ENCODE results near the gene EVL. TPM values are rescaled to one million over a fixed set of nuclear protein-coding genes. Genes with fewer than 3 reads are reported as not detected.
"Not testable (repeated sequence)": the region's sequence is repeated elsewhere in the genome, so short reads cannot be mapped to it uniquely, and the experiment has no call there.

EVL gene, protein sequence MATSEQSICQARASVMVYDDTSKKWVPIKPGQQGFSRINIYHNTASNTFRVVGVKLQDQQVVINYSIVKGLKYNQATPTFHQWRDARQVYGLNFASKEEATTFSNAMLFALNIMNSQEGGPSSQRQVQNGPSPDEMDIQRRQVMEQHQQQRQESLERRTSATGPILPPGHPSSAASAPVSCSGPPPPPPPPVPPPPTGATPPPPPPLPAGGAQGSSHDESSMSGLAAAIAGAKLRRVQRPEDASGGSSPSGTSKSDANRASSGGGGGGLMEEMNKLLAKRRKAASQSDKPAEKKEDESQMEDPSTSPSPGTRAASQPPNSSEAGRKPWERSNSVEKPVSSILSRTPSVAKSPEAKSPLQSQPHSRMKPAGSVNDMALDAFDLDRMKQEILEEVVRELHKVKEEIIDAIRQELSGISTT
- 27.1 and 31.5 TPM in 2 replicates for total RNA-seq (2014; rRNA removed; shearing (Covaris generic))

DNA sequence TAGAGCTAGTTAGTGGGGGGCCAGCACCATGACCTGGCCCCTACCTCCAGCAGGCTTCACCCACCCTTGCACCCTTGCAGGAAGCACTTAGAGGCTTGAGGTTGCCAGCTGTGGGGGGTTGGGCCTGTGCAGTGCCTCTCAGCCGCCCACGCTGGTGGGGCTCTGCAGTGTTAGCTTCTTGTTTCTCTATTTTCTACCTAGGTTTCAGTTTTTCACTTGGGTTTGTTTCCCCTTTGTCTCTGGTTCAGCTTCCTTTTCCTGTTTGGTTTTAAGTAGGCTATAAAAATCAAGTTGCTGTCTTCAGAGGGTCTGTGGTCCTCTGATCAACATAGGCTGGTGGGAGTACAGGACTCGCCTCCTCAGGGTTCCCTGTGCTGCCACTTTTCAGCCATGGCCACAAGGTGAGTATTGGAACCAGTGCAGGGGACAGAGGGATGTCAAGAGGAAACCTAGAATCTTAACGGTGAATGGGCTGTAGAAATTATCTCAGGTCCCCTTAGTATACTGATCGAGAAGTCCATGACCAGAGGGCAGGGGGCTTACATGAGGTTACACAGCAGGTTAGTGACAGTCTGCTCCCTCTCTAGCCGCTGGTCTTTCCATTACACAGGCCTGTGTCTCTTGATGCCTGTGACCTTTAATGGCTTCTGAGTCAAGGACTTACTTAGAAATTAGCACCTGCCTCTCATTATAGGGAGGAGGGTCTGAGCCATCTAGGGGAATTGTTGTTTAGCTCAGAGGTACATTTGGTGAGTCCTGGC lies at the start of gene EVL:
Gene EVL (plus strand): TSS at position 312 of the 761 bp plus-strand sequence. CDS start 79 bp downstream, at position 391.
- Histone ChIP-seq H3K9me3 (replicated peaks) (no peaks in the 10 kb centered on the region), H3K4me1 (peaks cover 9% of the 10 kb centered on the region), H3K27me3 (no peaks in the 10 kb centered on the region), H3K36me3 (no peaks in the 10 kb centered on the region), H3K4me3 (no peak within 1 kb of the TSS), H3K27ac (no peak within 1 kb of the TSS)
- DNase-seq, result no peak

DNA sequence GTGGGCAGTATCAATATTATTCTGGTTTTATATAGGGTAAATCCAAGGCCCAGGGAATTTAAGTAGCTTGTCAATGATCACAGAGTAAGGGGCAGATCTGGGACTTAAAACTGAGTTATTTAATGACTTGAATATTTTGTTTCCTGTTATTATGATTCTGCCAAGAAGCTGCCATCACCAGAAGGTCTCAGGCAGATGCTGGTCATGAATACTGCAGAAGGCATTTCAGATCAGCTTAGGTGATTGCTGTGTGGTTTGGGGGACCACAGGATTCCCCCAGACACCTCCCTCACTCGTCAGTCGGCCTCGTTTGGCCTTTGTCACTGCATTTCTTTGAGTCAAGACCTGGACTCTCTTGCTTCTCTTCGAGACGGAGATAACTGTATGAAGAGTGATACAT lies 47.7 kb upstream of the EVL start:
- DNase-seq, result peak; percentile 36 to 38
- H3K27ac ChIP-seq, result peak overlapping the region; percentile 53

DNA sequence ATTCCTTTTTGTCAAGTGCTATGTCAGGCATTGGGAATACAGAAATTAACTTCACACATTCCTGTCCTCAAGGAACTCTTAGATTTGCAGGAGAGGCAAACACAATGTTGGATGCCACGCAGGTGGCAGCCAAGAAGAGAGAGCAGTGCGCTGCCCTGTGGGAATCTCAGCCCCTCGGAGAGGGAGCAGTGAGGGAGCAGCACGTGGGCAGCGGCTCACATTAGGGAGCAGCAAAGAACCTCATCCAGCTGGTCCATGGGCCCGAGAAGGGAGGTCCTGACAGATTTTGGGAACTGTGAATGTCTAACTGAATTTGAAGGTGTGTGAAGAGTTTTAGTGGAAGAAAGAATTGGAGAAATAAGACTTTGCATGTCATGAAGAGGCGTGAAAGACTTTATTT lies 47.2 kb upstream of the EVL start:
- Histone ChIP-seq H3K27ac (peak overlapping the region; percentile 53), H3K27me3 (no peaks in the 10 kb centered on the region), H3K4me1 (peaks cover 36% of the 10 kb centered on the region), H3K4me3 (no peak overlapping the region), H3K36me3 (no peaks in the 10 kb centered on the region), H3K9me3 (replicated peaks) (no peaks in the 10 kb centered on the region)
- DNase-seq, result no peak

More for the DNA sequence above, 47.7 kb upstream of the EVL start:
- Histone ChIP-seq H3K36me3 (no peaks in the 10 kb centered on the region), H3K27me3 (no peaks in the 10 kb centered on the region), H3K9me3 (replicated peaks) (no peaks in the 10 kb centered on the region), H3K4me1 (peaks cover 31% of the 10 kb centered on the region), H3K4me3 (no peak overlapping the region)

DNA sequence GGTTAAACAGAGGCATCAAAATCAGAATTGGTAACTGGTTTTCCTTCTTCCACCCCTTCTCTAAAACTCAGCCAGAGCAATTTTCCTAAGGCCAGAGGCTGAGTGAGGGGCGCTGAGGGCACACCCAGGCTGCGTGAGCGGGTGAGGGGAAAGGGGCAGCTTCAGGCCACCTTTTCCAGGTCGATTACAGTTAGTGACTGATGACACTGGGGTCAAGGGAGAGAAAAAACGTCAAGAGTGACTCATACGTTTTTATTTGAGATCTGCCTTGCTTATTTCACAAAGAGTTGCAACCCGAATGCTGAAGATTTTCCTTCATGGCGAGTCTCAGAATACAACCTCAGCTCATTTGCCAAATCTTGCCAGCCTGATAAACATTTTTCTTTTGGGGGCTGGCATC lies 46.7 kb upstream of the EVL start:
- peak overlapping the region; percentile 53 for H3K27ac ChIP-seq

DNA sequence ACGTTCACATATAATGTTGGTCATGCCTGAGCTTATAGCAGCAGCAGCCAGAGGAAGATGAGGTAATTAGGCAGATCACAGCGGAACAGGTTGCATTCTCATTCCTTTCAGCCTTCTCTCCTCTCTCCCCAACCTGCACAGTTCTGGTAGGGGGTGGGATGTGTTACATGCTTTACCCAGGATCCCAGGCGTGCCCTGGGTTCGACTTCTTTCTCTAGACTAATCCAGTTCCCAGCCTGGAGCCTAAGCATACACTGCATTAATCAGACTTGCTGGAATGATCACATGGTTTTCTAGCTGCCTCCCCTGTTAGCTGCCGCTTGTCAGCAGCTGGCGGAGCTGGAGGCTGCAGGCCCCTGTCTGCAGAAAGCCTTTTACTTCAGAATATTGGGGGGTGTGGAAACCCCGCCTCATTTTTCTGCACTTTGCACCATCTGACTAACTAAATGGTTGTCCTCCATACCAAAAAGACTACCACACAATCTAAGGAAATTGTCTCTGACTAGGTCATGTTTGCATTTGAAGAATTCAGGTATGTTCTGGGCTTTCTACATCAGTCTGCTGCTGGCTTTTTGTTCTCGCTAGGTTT lies 46.0 kb upstream of the EVL start:
- Histone ChIP-seq H3K4me1 (peaks cover 37% of the 10 kb centered on the region), H3K36me3 (no peaks in the 10 kb centered on the region), H3K27ac (peak overlapping the region; percentile 53), H3K27me3 (no peaks in the 10 kb centered on the region), H3K9me3 (replicated peaks) (no peaks in the 10 kb centered on the region), H3K4me3 (peak overlapping the region; percentile 16)
- peak; percentile 49 to 68 for DNase-seq

More for the DNA sequence above, 46.7 kb upstream of the EVL start:
- H3K36me3 ChIP-seq, result no peaks in the 10 kb centered on the region
- H3K9me3 ChIP-seq (replicated peaks), result no peaks in the 10 kb centered on the region
- no peaks in the 10 kb centered on the region for H3K27me3 ChIP-seq
- DNase-seq, result no peak
- peaks cover 37% of the 10 kb centered on the region for H3K4me1 ChIP-seq
- H3K4me3 ChIP-seq, result no peak overlapping the region

DNA sequence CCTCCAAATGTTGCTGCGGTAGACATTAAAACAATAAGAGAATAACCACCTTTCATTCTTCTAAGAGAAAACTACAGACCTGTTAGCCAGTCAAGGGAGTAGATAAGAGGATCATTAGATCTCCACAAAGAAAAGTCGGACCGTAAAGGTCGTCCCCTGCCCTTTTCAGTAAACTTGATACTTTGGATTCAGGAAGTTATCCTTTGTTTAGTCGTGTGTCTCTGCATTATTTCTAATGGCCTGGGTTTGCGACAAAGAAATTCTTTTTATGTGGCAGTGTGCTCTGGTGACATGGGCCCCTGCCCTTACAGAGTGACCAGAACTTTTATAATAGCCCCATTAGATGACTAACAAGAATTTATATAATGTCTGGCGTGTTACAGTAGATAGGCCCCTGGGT lies 44.6 kb upstream of the EVL start:
- Histone ChIP-seq H3K36me3 (no peaks in the 10 kb centered on the region), H3K4me1 (peaks cover 37% of the 10 kb centered on the region), H3K4me3 (peak overlapping the region; percentile 6; the same call in 1 of the 2 replicates), H3K9me3 (replicated peaks) (no peaks in the 10 kb centered on the region), H3K27ac (no peak overlapping the region; the same call in 1 of the 2 replicates), H3K27me3 (no peaks in the 10 kb centered on the region)
- DNase-seq, result no peak

DNA sequence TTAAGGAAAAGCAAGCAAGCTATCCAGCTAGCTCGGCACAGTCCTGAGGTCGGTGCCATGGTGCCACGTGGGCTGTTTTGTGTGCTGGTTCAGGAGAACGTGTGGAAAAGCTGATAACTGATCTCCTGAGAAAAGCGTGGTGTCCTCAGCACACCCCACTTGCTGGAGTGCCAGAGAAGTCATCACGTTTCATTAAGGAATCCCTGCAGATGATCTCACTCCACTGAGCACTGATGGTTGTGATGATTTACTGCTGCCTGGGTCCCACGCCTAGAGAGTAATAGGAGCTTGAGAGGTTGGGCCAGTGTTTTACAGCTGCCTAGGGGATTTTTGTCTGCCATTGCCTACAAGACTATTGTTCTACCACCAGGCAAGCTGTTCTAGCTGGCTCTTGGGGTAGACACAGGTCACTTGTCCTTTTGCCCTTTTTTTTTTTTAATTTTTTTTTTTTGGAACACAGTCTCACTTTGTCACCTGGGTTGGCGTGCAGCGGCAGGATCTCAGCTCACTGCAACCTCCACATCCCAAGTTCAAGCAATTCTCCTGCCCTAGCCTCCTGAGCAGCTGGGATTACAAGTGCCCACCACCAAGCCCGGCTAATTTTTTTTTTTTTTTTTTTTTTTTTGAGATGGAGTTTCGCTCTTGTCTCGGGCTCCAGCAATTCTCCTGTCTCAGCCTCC lies 42.3 kb upstream of the EVL start:
- H3K36me3 ChIP-seq, result no peaks in the 10 kb centered on the region
- no peaks in the 10 kb centered on the region for H3K9me3 ChIP-seq (replicated peaks)
- DNase-seq, result peak; percentile 63 to 81
- H3K27ac ChIP-seq, result peak overlapping the region; percentile 48
- H3K4me3 ChIP-seq, result no peak overlapping the region
- H3K4me1 ChIP-seq, result peaks cover 27% of the 10 kb centered on the region
- H3K27me3 ChIP-seq, result no peaks in the 10 kb centered on the region

DNA sequence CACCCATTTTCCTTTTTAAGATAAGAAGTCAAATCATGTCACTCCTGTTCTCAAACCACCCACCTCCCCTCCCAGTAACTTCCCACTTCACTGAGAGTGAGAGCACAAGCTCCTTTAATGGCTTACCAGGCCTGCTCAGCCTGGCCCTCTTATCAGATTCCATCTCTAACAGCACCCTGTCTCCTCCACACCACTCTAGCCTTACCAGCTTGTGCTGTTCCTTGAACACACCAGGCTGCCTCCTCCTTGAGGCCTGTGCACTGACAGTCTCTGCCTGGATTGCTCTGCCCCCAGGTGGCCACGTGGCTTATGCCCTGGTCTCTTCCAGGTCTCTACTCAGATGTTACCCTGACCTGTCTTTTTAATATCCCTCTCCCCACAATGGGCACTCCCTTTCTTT lies 40.1 kb upstream of the EVL start:
- H3K36me3 ChIP-seq, result no peaks in the 10 kb centered on the region
- H3K9me3 ChIP-seq (replicated peaks), result no peaks in the 10 kb centered on the region
- peak; percentile 10 to 23 for DNase-seq
- H3K4me1 ChIP-seq, result peaks cover 7% of the 10 kb centered on the region; the same call in 1 of the 2 replicates
- no peak overlapping the region for H3K27ac ChIP-seq
- no peaks in the 10 kb centered on the region for H3K27me3 ChIP-seq
- no peak overlapping the region for H3K4me3 ChIP-seq

DNA sequence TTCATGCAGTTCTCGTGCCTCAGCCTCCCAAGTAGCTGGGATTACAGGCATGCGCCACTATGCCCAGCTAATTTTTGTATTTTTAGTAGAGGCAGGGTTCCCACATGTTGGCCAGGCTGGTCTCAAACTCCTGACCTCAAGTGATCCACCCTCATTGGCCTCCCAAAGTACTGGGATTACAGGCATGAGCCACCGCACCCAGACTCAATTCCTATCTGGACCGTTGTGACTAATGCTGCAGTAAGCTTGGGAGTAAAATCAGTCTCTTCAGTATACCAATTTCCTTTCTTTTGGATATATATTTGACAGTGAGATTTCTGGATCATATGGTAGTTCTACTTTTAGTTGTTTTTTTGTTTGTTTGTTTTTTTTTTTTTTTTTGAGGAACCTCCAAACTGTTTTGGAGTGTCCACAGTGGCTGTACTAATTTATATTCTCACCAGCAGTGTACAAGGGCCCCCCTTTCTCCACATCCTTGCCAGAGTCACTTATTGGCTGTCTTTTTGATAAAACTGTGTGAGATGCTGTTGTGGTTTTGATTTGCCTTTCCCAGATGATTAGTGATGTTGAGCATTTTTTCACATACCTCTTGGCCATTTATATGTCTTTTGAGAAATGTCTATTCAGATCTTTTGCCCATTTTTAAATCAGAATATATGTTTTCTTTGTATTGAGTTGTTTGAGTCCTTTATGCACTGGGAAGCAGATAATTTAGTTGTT lies 37.3 kb upstream of the EVL start:
- no peak overlapping the region for H3K27ac ChIP-seq
- H3K4me1 ChIP-seq, result peaks cover 29% of the 10 kb centered on the region
- DNase-seq, result no peak
- no peaks in the 10 kb centered on the region for H3K36me3 ChIP-seq
- no peaks in the 10 kb centered on the region for H3K27me3 ChIP-seq
- H3K9me3 ChIP-seq (replicated peaks), result no peaks in the 10 kb centered on the region
- H3K4me3 ChIP-seq, result no peak overlapping the region

DNA sequence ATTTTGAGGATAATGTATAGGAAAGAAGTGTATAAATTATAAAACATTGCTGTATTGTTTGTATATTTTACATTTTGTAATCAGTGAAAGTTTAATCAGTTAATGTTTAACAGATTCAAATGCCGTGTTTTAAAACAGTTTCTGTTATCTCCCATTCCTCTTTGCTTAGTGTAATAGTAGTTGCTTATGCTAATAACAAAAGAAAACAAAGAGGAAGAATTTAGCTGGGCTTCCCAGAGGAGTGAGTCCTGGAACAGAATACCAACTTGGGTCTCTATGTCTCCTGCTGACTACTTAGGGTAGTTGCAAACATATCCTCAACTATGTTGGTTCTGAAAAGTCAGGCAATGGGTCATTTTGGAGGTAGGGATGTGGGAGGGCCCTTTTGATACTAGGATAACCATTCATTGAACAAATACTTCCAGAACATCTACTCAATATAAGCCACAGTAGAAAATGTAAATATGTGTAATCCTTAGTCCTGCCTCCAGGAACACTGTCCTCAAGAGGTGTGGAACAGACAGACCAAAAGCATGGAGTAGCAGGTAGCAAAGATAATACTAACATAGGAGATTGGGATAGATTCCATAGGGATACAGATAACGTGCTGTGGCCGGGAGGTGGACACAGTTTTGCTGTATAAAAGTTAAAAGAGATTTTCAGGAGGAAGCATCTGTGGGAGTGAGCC lies 36.1 kb upstream of the EVL start:
- Histone ChIP-seq H3K4me1 (peaks cover 27% of the 10 kb centered on the region), H3K9me3 (replicated peaks) (no peaks in the 10 kb centered on the region), H3K27ac (no peak overlapping the region), H3K4me3 (no peak overlapping the region), H3K36me3 (peaks cover 4% of the 10 kb centered on the region; the same call in 1 of the 2 replicates), H3K27me3 (no peaks in the 10 kb centered on the region)
- no peak for DNase-seq

DNA sequence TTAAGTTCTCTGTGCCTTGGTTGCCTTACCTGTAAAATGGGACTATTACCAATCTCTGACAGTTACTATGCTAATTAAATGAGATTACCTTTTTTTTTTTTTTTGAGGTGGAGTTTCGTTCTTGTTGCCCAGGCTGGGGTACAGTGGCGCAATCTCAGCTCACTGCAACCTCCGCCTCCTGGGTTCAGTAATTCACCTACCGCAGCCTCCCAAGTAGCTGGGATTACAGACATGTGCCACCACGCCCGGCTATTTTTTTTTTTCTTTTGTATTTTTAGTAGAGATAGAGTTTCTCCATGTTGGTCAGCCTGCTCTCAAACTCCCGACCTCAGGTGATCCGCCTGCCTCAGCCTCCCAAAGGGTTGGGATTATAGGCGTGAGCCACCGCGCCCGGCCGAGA lies 35.2 kb upstream of the EVL start:
- Histone ChIP-seq H3K4me1 (peaks cover 27% of the 10 kb centered on the region), H3K27ac (peak overlapping the region; percentile 40; the same call in 1 of the 2 replicates)
- not testable (repeated sequence) for H3K9me3 ChIP-seq (replicated peaks); H3K36me3 ChIP-seq; H3K27me3 ChIP-seq; DNase-seq; H3K4me3 ChIP-seq

DNA sequence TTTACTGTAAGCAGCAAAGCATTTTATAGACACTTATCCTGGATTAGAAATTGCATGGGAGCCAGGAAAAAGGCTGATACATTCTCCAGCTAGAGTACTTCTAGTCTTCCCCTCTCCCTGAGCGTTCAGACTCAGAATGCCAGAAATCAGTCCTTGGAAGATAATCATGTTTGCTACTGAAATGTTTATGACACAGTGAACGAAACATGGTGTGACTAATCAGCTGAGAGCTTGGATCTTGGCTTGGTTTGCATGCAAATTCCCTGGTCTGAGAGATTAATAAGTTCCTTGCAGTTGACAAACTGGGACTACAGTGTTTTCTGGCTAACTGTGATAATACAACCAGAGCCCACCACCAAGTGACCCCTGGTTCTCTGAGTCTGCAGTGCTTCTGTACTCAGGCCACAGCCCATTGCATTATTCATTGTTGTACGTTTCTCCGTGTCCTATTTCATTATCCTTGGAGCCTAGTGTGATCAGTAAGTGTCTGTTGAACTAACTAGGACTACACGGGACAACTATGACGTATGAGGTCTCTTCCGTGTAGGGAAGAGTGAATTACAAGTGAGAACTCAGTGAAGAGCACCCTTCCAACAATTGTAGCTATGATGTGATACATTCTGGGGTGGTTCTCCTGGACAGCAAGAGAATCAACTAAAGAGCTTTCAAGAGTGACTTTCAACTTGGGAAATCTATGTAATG lies 34.6 kb upstream of the EVL start:
- H3K4me3 ChIP-seq, result no peak overlapping the region
- DNase-seq, result peak in 1 of 2 experiments; percentile 23
- H3K9me3 ChIP-seq (replicated peaks), result no peaks in the 10 kb centered on the region
- H3K27me3 ChIP-seq, result no peaks in the 10 kb centered on the region
- peaks cover 27% of the 10 kb centered on the region for H3K4me1 ChIP-seq
- peaks cover 4% of the 10 kb centered on the region; the same call in 1 of the 2 replicates for H3K36me3 ChIP-seq
- H3K27ac ChIP-seq, result peak overlapping the region; percentile 40
